Measurements from ENCODE around the gene CADM4.

CADM4 gene

DNA sequence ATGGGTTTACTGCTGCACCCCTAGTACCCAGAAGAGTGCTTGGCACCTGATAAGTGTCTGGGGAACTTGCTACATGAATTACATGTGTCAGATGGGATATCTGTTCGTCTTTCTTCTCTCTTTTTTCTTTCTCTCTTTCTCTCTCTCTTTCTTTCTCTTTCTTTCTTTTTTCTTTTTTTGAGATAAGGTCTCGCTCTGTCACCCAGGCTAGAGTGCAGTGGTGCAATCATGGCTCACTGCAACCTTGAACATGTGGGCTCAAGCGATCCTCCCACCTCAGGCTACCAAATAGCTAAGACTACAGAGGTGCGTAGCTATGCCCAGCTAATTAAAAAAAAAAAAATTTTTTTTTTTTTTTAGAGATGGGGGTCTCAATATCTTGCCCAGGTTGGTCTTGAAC, 6.1 kb downstream of the CADM4 start:
- no peak for DNase-seq

DNA sequence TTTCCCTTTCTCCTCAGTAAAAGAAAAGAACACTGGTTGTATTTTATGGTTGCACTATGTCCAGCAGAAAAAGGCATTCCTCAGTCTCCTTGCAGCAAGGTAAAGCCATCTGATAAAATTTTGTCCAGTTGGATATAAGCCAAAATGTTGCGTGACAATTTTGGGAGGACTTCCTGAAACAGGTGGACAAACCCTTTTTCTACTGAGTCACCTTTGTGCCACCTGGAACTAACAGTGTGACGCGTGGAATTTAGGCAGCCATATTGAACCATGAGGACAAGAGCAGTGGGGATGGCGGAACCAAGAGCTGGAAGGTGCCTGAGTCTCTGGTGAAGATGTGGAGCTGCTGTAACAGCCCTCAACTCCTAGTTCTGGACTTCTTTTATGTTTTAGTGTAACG, 8.2 kb downstream of the CADM4 start:
- DNase-seq, result no peak

DNA sequence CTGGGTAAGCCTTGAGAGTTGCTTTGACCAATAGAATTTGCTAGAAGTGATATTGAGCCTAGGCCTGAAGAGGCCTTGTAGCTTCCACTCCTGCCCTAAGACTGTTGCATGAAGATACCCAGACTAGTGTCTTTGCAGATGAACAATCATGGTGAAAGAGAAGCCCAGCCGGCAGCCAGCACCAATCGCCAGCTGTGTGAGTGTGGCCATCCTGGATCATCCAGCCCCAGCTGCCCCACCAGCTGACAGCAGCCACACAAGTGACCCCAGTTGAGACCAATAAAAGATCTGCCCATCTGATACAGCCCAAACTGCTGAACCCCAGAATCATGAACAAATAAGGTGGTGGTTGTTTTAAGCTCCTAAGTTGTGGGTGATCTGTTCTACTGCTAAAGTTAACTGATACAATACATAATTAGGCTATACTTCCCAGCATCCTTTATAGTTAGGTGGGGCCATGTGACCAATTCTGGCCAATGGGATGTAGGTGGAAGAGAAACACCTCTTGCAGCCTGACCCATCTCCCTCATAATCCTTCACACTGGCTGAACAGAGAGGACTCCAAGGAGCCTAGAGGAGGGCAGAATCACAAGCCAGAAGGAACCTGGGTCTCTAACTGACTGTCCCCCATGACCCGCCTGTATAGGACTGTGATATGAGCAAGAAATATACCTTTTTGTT, 10.9 kb downstream of the CADM4 start:
- no peak for DNase-seq

DNA sequence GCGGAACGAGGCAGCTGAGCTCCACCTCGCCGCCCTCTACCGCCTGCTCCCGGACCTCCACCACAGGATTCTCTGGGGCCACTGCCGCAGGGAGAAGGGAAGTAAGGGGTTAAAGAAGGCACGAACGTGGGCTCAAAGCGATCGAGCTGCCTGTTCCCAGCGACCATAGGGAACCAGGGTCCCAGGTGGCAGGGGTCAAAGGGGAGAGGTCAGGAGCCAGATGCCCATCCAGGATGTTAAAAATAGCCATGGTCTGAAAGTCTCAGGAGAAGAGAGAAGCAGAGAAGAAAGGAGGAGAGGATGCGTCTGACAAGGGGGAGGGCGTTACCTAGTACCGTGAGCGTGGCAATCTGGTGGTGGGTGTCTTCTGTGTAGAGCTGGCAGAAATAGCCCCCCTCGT, 12.8 kb downstream of the CADM4 start:
- no peak for DNase-seq

DNA sequence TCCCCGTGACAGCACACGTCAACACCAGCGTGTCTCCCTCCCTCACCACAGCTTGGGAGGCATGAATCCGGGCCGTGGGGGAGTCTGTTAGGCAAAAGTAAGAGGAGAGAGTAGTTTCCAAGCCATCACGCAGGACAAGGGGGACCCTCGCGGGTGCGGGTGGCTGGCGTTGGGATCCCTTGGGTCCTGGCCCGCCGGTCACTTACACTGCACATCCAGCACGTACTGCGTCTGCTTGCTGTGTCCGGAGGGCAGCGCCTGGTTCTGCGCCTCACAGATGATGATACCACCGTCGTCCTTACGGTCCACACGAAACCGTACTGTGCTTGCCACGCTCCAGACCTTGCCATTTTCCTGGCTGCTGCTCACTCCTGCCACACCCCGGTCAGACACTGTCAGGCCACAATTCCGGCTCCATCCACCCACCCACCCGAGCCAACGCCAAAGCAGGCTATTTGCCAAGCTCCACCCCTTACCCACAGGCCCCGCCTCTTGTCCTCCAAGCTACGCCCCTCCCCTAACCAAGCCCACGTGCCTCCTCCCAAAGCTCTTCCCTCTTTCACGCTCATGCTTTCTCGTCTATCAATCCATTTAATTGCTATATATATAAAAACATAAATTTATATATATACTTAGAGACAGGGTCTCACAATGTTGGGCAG, 13.6 kb downstream of the CADM4 start:
- peak; percentile 56 for DNase-seq

DNA sequence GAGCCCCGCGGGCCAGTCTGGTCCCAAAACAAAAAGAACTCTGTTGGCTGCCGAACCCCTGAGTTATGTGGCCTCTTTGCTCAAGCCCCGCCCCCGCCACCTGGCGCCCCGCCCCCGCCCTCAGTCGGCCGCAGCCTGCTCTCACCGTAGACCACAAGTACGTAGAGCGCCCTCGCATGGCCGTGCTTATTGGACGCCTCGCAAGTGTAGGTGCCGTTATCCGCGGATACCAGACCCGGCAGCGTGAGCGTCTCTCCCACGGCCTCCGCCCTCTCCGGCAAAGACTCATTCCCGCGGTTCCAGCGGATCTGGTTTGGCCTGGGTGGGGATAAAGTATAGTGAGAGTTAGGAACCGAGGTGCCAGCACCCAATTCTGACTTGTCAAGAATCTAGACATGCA, 14.7 kb downstream of the CADM4 start:
- DNase-seq, result peak; percentile 93

DNA sequence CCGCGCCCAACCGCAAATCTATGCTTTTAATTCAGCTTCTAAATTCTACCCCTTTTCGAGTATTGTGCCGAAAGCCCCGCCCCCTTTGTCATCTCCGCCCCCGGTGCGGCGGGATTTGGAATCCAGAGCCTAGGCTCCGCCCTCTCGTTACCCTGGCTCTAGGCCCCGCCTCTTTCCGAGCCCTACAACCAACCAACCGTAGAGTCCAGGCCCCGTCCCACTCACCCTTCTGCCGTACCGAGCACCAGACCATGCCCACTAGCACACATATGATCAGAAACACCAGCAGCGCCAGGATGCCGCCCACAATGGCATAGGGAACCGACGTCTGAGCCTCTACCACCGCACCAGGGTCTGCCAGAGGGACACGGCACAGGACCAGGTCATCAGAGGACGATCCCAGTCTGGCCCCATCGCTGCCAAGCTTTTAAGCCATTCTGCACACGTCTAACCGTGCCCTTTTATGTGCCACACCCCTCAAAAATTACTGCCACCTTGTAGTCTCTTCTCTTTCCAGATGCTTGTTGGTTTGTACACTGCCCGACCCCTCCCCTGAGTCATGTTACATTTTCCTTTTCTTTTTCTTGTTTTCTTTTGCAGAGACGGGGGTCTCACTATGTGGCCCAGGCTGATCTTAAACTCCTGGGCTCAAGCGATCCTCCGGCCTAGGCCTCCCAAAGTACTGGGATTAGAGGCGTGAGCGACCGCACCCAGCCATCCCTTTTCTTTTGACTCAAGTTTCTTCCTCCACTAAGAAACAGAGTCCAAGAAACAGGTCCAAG, 15.6 kb downstream of the CADM4 start:
- peak; percentile 41 for DNase-seq

DNA sequence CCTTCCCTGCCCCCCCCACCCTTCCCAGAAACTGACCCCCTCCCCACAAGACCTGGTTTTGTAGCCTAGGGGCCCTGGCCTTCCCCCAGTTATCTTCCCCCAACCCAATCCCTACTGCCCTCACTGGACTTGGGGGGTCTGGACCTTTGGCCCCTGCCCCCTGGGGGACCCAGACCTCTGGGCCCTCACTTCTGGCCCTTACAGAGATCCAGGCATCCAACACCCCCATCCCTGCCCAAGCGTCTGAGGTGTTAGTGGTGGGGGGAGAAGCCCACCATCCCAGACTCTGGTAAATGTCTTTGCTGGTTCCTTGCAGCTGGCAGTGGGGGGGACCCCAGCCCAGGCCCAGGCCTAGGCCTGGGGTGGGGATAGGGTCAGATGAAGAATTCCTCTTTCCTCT, 16.7 kb downstream of the CADM4 start:
- DNase-seq, result no peak

DNA sequence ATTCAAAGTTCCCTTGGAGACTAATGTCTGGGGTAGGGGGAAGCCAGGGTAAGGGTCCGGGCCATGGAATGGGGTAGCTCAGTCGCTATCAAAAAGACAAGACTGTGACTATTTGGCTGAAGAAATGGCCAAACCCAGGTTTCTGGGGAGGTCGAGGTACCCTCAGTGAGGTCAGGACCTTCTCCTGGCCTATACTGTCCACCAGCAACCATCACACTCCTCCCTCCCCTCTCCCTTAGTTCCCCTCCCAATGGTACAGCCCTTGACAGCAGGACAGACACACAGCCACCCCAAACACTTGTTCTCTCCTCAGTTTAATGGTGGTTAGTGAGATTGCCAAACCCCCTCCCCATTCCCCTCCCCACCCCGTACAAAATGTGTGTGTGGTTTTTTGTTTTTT, 17.6 kb downstream of the CADM4 start:
- DNase-seq, result no peak

DNA sequence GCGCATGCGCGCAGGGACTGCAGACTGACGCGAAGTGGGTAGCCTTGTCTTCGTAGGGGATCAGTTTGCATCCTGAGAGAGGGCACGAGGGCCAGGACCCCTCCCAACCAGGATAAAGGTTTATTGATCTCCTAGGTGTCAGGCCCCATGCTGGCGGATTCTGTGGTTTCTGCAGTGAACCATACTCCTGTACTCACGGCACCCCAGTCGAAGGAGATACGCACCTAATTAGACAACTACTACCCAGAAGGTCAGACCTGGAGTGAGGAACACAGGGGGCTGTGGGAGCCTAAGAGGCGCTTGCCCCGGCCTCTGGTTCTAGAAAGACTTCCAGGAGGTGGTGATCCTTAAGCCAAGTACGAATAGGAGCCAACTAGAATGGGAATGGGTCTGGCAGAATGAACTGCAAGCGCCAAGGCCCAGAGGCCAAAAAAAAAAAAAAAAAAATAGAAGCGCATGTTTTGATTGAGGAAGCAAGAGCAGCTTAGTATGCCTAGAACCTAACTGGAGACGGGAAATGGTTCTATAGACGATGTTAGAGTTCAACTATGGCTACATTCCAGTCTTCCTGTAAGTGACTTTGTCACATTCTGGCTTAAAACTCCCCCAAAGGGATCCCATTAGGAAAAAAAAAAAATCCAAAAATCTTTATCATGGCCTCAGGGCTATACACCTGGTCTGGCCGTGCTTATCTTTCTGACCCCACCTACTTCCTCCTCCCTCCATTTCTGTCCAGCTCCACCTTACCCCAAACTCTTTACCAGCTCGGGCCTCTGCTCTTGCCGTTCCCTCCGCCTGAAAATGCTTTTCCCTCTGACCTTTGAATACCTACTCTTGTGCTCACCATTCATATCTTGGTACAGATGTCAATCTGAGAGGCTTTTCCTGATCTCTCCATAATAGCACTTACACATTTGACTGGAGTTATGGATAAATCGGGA, 19.3 kb downstream of the CADM4 start:
- peak; percentile 92 for DNase-seq

DNA sequence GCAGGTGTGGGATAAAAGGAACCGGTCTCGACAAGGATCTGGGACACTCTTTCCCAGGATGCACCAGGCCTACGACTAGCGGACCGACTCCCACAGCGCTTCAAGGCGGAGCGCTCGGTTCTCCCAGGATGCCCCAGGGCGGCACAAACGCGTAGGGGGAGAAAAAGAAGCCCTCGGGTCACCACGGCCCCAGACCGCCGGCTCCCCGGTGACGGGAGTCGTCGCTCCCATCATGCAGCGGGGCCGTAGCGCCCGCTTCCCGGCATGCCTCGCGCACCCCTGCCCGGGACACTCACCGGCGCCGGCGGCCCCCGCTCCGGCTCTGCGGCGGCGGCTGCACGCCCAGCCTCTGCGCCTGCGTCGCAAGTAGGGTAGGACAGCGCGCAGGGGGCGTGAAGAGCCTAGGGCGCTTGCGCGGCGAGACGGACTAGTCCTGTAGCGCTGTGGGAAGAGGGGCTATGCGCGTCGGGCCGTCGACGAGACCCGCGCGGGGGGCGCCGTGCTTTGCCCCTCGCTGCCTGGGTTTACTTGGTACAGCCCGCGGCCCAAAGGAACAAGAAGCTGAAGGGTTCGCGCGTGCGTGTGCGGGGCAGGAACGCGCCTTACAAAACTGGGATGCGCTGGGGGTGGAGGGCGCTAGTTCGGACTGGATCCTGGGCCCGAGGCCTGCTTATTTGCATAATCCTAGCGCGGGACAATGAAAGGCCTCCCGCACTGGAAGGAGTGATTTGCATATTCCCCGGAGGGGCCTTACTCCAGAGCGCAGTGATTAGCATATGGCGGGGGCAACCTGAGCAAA, 20.2 kb downstream of the CADM4 start, which contains the start of gene ZNF428:
TSS of gene ZNF428 (minus strand) at position 368 of the 799 bp plus-strand sequence. CDS start 5,325 bp downstream, outside the sequence.
- peak; percentile 87 for DNase-seq

DNA sequence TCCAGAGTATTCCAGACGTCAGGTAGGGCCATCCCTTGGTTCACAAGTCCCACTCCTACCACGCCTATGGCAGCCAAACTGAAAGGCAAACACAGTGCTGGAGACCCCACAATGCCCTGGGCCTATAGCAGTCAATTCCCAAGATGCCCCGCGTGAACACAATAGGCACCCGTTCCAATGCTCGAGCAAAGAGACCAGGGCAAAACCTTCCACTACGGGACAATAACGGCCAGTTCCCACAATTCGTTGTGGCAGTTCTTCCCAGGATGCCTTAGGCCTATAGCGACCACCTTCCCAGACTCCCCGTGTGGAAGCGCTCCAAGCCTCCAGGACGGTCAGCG, 20.8 kb downstream of the CADM4 start:
- peak; percentile 70 for DNase-seq

DNA sequence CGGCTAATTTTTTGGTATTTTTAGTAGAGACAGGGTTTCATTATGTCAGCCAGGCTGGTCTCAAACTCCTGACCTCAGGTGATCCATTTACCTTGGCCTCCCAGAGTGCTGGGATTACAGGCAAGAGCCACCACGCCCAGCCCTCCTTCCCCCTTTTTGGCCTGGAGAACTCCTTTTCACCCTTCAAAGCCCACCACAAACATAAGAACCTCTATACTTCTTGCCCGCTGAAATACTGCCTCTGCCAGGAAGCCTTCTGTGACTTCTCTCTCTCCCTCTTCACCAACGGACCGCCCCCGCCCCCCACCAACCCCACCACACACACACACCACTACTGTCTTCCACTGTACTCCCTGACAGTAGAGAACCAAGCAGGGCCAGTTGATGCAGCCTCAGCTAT, 22.7 kb downstream of the CADM4 start:
- DNase-seq, result no peak

DNA sequence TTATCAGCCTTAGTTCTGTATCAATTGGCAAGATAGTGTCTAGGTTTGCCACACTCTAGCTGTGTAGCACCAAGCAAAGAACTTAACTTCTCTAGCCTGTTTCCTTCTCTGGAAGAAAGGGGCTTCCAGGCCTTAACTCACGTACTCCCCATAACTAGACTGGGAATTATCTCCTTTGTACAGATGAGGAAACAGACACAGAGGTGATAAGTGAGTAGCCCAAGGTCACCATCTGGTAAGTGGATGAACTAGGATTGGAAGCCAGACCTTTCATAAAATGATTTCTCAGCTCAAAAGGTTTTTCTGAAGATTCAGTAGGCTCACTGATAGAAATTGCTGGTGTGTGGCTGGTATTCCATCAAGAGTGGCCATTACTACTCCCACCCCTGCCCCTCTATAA, 23.3 kb downstream of the CADM4 start:
- no peak for DNase-seq

DNA sequence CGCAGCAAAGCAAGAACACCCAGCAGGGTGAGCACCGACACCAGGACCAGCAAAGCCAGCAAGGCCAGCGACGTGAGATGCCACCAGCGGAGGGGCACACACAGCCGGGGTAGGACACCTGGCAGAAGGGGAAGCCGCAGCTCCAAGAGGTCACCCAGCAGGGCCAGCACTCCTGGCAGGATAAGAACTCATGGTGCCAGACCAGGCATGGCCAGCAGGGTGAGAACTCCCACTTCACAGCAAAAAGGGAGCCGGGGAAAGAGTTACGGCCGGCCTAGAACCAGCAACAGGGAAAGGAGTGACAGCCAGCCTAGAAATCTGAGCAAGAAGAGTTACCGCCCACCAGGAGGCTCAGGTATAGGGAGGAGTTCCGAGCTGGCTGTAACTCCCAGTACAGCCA, 27.3 kb downstream of the CADM4 start:
- no peak for DNase-seq

DNA sequence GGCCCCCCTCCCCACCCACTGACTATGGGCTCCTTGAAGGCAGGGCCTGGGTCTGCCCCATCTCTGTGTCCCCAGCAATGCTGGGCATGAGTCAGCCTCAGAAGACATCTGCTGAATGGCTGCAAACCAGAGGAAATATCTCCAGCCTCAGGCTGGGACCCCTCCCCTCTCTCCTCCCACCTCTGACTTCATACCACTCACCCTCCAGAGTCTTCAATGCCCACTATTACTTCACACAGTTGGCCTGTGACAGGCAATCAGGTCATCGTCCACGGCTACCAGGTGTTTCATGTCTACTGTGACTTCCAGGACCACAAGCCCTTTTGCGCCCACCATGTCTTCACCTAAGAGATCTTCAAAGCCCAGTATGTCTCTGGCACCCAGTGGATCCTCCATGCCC, 27.9 kb downstream of the CADM4 start, which contains the start of gene SRRM5:
TSS of gene SRRM5 (plus strand) at position 301 of the 400 bp plus-strand sequence. CDS start at position 335, 34 bp downstream.
- DNase-seq, result no peak

DNA sequence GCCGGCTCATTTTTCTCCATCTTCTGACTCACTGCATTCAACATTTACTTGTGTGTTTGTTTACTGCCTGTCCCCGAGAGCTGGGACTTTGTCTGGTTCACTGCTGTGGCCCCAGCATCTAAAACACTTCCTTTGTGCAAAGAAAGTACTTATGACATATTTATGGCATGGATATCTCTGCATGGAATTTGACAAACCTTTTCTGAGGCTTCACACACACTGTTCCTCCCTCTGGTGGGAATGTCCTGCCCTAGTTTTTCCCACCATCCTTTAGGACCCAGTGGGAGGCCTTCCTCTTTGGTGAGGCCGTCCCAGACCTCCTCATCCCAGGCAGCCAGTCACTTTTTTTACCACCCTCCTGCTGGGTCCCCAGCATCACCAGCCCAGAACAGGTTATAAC, 29.2 kb downstream of the CADM4 start:
- DNase-seq, result no peak

DNA sequence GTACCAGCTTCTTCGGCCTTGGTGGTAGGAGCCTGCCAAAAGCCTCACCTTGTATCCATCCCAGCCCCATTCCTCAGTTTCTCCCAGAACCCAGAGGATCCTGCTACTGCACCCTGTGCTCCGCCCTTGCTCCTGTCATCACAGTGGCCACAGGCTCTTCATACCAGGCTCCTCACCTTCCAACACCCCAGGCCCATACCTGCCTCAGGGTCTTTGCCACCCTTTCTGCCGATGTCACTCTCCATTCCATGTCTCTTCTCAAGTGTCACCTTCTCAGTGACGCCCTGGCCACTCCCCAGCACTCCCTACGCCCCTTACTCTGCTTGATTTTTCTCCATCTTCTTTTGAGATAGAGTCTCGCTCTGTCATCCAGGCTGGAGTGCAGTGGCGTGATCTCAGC, 29.8 kb downstream of the CADM4 start:
- no peak for DNase-seq

DNA sequence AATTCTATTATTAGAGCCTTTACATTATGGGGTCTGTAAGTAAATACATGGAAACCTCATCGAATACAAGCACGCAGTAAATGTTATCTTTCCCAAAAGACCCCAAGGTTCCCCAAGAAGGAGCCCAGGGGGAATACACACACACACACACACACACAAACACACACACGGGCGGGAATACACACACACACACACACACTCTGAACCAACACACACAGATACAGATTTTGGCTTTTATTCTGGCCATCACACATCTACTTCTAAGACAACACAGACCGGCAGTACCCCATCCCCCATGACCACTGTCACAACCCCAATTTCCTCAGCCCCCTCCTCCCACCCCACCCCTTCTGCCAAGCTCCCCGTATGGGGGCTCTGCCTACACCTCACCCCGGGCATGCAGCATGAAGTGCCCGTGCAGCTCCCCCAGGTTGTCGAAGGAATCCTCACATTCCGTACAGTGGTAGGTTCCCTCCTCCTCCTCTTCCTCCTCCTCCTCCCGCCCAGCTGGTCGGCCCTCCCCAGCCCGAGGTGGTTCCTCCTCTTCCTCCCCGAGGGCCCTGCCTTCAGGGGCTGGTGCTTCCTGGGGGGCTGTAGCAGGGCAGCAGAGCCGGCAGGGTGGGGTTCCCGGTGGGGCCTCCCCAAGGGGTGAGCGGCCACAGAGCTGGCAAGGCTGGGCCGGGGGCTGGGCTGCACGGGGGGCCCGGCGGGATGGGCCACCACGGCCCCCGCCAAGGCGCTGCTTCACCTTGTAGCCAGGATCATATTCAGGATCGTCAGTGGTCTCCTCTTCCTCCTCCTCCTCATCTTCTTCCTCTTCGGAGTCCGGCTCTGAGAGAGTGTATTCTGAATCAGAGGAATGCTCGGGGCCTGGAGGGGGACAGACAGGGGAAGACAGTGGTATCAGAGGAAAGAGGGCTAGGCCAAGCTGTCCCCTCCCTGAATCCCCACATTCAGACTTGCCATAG, 32.1 kb downstream of the CADM4 start:
- no peak for DNase-seq

DNA sequence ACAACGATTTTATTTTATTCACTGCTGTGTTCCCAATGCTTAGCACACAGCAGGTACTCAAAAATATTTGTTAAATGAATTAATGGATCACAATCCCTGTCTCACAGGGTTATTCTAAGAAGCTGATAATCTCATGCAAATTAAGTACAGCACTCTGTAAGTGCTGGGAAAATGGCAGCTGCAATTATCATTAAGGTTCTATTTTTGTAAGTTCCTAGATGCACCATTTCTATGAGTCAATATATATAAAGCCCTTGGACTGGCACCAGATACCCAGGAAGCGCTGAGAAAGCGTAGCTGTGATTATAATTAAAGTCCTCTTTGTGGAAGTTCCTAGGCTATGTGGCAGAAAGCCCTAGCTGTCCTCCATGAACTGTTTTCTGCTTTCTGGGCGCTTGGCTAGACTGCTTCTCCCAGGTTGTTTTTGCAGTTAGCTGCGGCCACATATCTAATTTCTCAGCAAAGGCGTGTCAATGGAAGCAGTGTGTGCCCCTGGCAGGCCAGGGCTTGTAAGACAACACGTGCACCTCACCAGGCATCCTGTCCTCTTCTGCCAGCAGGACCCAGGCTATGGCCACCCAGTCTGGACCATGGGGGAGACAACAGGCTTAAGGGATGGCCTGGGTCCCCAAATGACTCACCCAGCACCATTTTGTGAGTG, 33.0 kb downstream of the CADM4 start:
- DNase-seq, result no peak
